Measurements from ENCODE around the gene ITPRIPL1. TPM values are rescaled to one million over a fixed set of nuclear protein-coding genes. Genes with fewer than 3 reads are reported as not detected.

Gene ITPRIPL1
- total and polyA plus RNA-seq, 2 of the 4 experiments (the other 2 are of a cell fraction), result 0.84 to 1.1 TPM

- TF ChIP-seq CHD1 (IDR thresholded peaks at IDR 0.05; ENCODE audit: low read depth, low read length) (no peak), RAD21 (IDR thresholded peaks at IDR 0.05; ENCODE audit: low read length) (no peak), NFE2L2 (IDR thresholded peaks at IDR 0.05; ENCODE audit: low read depth, low read length) (no peak), POLR2A (IDR thresholded peaks at IDR 0.05; ENCODE audit: low read depth, low read length) (no peak), FOS (IDR thresholded peaks at IDR 0.05; ENCODE audit: low read depth, low read length) (no peak), BHLHE40 (IDR thresholded peaks at IDR 0.05; ENCODE audit: low read depth, low read length) (no peak), RCOR1 (IDR thresholded peaks at IDR 0.05; ENCODE audit: insufficient replicate concordance, low read length) (no peak), CTCF (conservative IDR thresholded peaks at IDR 0.05; ENCODE audit: low read depth, low read length) (no peak)
- no TSS peak for BruUV-seq (replicated peaks)
- no peak overlapping the region for H3K14ac ChIP-seq (replicated peaks; ENCODE audit: low read depth, low read length)
These were observed 36.6 kb downstream of the ITPRIPL1 start for GRCh38 chr2:96361751-96362150.

More at GRCh38 chr2:96361751-96362150, 36.6 kb downstream of the ITPRIPL1 start:
- Histone ChIP-seq H2AFZ (replicated peaks; ENCODE audit: low read length, poor library complexity) (no peak overlapping the region), H2AK9ac (replicated peaks; ENCODE audit: low read depth, low read length, poor library complexity) (no peak overlapping the region), H3K4ac (ENCODE audit: low read depth, low read length) (no peak overlapping the region), H3K4me2 (ENCODE audit: low read depth, low read length) (no peak overlapping the region), H3K4me1 (ENCODE audit: control insufficient read depth, insufficient read depth, low read length) (no peaks in the 10 kb centered on the region), H4K20me1 (ENCODE audit: insufficient read depth, low read length) (no peaks in the 10 kb centered on the region), H2AK5ac (ENCODE audit: low read depth, low read length) (no peak overlapping the region), H3K23ac (ENCODE audit: low read depth, low read length) (no peak overlapping the region), H2BK20ac (ENCODE audit: low read depth, low read length) (no peak overlapping the region), H3K18ac (ENCODE audit: low read depth, low read length) (no peak overlapping the region), H3K9me3 (ENCODE audit: control insufficient read depth, insufficient read depth, low read length) (no peaks in the 10 kb centered on the region), H3K4me3 (ENCODE audit: insufficient read depth, low read depth, low read length) (no peak overlapping the region), H3K9me1 (ENCODE audit: insufficient read depth, low read length) (no peaks in the 10 kb centered on the region), H3K9ac (ENCODE audit: low read depth, low read length) (no peak overlapping the region), H4K5ac (ENCODE audit: low read depth, low read length) (no peak overlapping the region), H3K27me3 (ENCODE audit: control insufficient read depth, insufficient read depth, low read length) (no peaks in the 10 kb centered on the region), H4K91ac (ENCODE audit: insufficient read depth, low read depth, low read length) (no peak overlapping the region), H4K8ac (ENCODE audit: low read depth in 2 of 2, low read length in 2 of 2) (no peak overlapping the region), H2BK120ac (ENCODE audit: low read depth, low read length) (no peak overlapping the region), H3K79me1 (ENCODE audit: low read depth in 1 of 2, low read length in 2 of 2) (no peaks in the 10 kb centered on the region), H2BK5ac (ENCODE audit: low read depth, low read length, poor library complexity, severe bottlenecking) (no peak overlapping the region), H3K27ac (ENCODE audit: insufficient read depth, low read length) (no peak overlapping the region), H3K36me3 (ENCODE audit: control insufficient read depth, insufficient read depth, low read length) (peaks cover 12% of the 10 kb centered on the region), H3K56ac (ENCODE audit: extremely low read depth, insufficient read depth, low read length) (no peak overlapping the region), H2BK15ac (ENCODE audit: low read depth, low read length) (no peak overlapping the region)
- in situ Hi-C loops (cut with MboI; ENCODE audit: low sequenced_read_pairs), result no loop called here
- no CpG with 5 or more reads among the region's 2 CpGs for WGBS, 2 experiments (ENCODE audit: extremely low coverage in 2 of 2, insufficient read length in 1 of 2)
- POLR2A ChIA-PET (ENCODE audit: unreplicated experiment), result interaction anchor here (0.6 kb wide), 1 partner anchor 45 kb away, joined by 4 read pairs; no protein-coding TSS in a partner anchor
- DNase-seq (no peak), ATAC-seq (ENCODE audit: low read depth) (no peak)
- CTCF ChIA-PET, result interaction anchor here (0.7 kb wide), 1 partner anchor 266 kb away, joined by 3 read pairs; no protein-coding TSS in a partner anchor
- dilution Hi-C loops (cut with HindIII; ENCODE audit: low sequenced_read_pairs, unreplicated experiment), result no loop called here
- intact Hi-C loops (cut with micrococcal nuclease), result no loop called here
